Stimulated activated memory B cell treated with anti-CD40 and anti-IgM and Interleukin-4, amounts not matched to agents 10 μg/mL and 1 μg/mL and 100 μg/mL, for 72 hours (primary cell): ENCODE measurements around the gene CDK9.

Source experiments
- ATAC-seq: fragments of 150-1000 bp; cut with Tn5 transposase; 2 replicates; pipeline ENCODE4 v1.10.0; 2021
- H3K27ac Mint-ChIP-seq: one replicate; pipeline ENCODE4 v1.8.0; 2022; ENCODE audit warnings: mild to moderate bottlenecking, mixed read lengths
- H3K27me3 Mint-ChIP-seq: one replicate; pipeline ENCODE4 v1.8.0; 2022; ENCODE audit warnings: mixed read lengths
- H3K36me3 Mint-ChIP-seq: one replicate; pipeline ENCODE4 v1.8.0; 2022; ENCODE audit warnings: mixed read lengths
- H3K4me1 Mint-ChIP-seq: one replicate; pipeline ENCODE4 v1.8.0; 2022; ENCODE audit warnings: mixed read lengths
- H3K4me3 Mint-ChIP-seq: one replicate; pipeline ENCODE4 v1.8.0; 2022; ENCODE audit warnings: mild to moderate bottlenecking, moderate library complexity, mixed read lengths
- H3K9me3 Mint-ChIP-seq: one replicate; pipeline ENCODE4 v1.8.0; 2022; ENCODE audit warnings: mixed read lengths

Gene CDK9

GRCh38 chr9:127785933-127786772 lies at the start of gene CDK9:
Gene CDK9, plus strand, starts transcription at chr9:127786034. Its CDS starts 115 bp downstream, at chr9:127786149.
- H3K4me1 Mint-ChIP-seq = peaks cover 73% of the 10 kb centered on the region
- H3K27ac Mint-ChIP-seq = peak within 1 kb of the TSS; percentile 99
- peak within 1 kb of the TSS; percentile 97 for H3K4me3 Mint-ChIP-seq
- H3K36me3 Mint-ChIP-seq = peaks cover 43% of the 10 kb centered on the region
- no peaks in the 10 kb centered on the region for H3K27me3 Mint-ChIP-seq
- ATAC-seq = peak; percentile 84
- no peaks in the 10 kb centered on the region for H3K9me3 Mint-ChIP-seq

GRCh38 chr9:127738666-127739065 lies 47.2 kb upstream of the CDK9 start:
- Mint-ChIP-seq H3K27me3 (no peaks in the 10 kb centered on the region), H3K4me3 (no peak overlapping the region), H3K36me3 (peaks cover 33% of the 10 kb centered on the region), H3K27ac (no peak overlapping the region), H3K4me1 (peaks cover 8% of the 10 kb centered on the region), H3K9me3 (no peaks in the 10 kb centered on the region)
- ATAC-seq = no peak

GRCh38 chr9:127739614-127740330 lies 46.1 kb upstream of the CDK9 start:
- H3K4me1 Mint-ChIP-seq = no peaks in the 10 kb centered on the region
- H3K27ac Mint-ChIP-seq = peak overlapping the region; percentile 41
- peaks cover 35% of the 10 kb centered on the region for H3K36me3 Mint-ChIP-seq
- no peak for ATAC-seq
- no peak overlapping the region for H3K4me3 Mint-ChIP-seq
- no peaks in the 10 kb centered on the region for H3K9me3 Mint-ChIP-seq
- no peaks in the 10 kb centered on the region for H3K27me3 Mint-ChIP-seq

GRCh38 chr9:127741831-127742434 lies 43.9 kb upstream of the CDK9 start:
- Mint-ChIP-seq H3K36me3 (peaks cover 43% of the 10 kb centered on the region), H3K4me1 (no peaks in the 10 kb centered on the region), H3K4me3 (no peak overlapping the region), H3K9me3 (no peaks in the 10 kb centered on the region), H3K27me3 (no peaks in the 10 kb centered on the region), H3K27ac (no peak overlapping the region)
- no peak for ATAC-seq

- H3K27me3 Mint-ChIP-seq = no peaks in the 10 kb centered on the region
- H3K36me3 Mint-ChIP-seq = peaks cover 49% of the 10 kb centered on the region
- no peak overlapping the region for H3K27ac Mint-ChIP-seq
- no peak overlapping the region for H3K4me3 Mint-ChIP-seq
- no peaks in the 10 kb centered on the region for H3K4me1 Mint-ChIP-seq
- no peak for ATAC-seq
- H3K9me3 Mint-ChIP-seq = no peaks in the 10 kb centered on the region
Measured at GRCh38 chr9:127742435-127743088, 43.3 kb upstream of the CDK9 start.

- peaks cover 44% of the 10 kb centered on the region for H3K36me3 Mint-ChIP-seq
- no peak for ATAC-seq
- no peak overlapping the region for H3K4me3 Mint-ChIP-seq
- H3K27me3 Mint-ChIP-seq = no peaks in the 10 kb centered on the region
- no peaks in the 10 kb centered on the region for H3K4me1 Mint-ChIP-seq
- no peaks in the 10 kb centered on the region for H3K9me3 Mint-ChIP-seq
- no peak overlapping the region for H3K27ac Mint-ChIP-seq
Measured at GRCh38 chr9:127744398-127745110, 41.3 kb upstream of the CDK9 start.

- no peaks in the 10 kb centered on the region for H3K27me3 Mint-ChIP-seq
- H3K4me3 Mint-ChIP-seq = no peak overlapping the region
- H3K27ac Mint-ChIP-seq = no peak overlapping the region
- no peaks in the 10 kb centered on the region for H3K4me1 Mint-ChIP-seq
- H3K9me3 Mint-ChIP-seq = no peaks in the 10 kb centered on the region
- no peak for ATAC-seq
- H3K36me3 Mint-ChIP-seq = peaks cover 48% of the 10 kb centered on the region
Measured at GRCh38 chr9:127746959-127747569, 38.8 kb upstream of the CDK9 start.

- no peaks in the 10 kb centered on the region for H3K9me3 Mint-ChIP-seq
- H3K27me3 Mint-ChIP-seq = no peaks in the 10 kb centered on the region
- no peak overlapping the region for H3K4me3 Mint-ChIP-seq
- peaks cover 45% of the 10 kb centered on the region for H3K36me3 Mint-ChIP-seq
- H3K27ac Mint-ChIP-seq = no peak overlapping the region
- ATAC-seq = no peak
- H3K4me1 Mint-ChIP-seq = peaks cover 11% of the 10 kb centered on the region
Measured at GRCh38 chr9:127749090-127749787, 36.6 kb upstream of the CDK9 start.

- Mint-ChIP-seq H3K27me3 (no peaks in the 10 kb centered on the region), H3K27ac (no peak overlapping the region), H3K36me3 (peaks cover 39% of the 10 kb centered on the region), H3K4me3 (no peak overlapping the region), H3K9me3 (no peaks in the 10 kb centered on the region), H3K4me1 (peaks cover 11% of the 10 kb centered on the region)
- ATAC-seq = no peak
Measured at GRCh38 chr9:127751269-127752054, 34.4 kb upstream of the CDK9 start.

- H3K4me3 Mint-ChIP-seq = no peak overlapping the region
- peak overlapping the region; percentile 29 for H3K27ac Mint-ChIP-seq
- no peaks in the 10 kb centered on the region for H3K9me3 Mint-ChIP-seq
- no peaks in the 10 kb centered on the region for H3K27me3 Mint-ChIP-seq
- H3K36me3 Mint-ChIP-seq = peaks cover 24% of the 10 kb centered on the region
- H3K4me1 Mint-ChIP-seq = peaks cover 11% of the 10 kb centered on the region
- ATAC-seq = no peak
Measured at GRCh38 chr9:127753148-127753547, 32.7 kb upstream of the CDK9 start.

- Mint-ChIP-seq H3K4me1 (peaks cover 13% of the 10 kb centered on the region), H3K9me3 (no peaks in the 10 kb centered on the region), H3K4me3 (no peak overlapping the region), H3K27ac (no peak overlapping the region), H3K36me3 (peaks cover 24% of the 10 kb centered on the region), H3K27me3 (no peaks in the 10 kb centered on the region)
- ATAC-seq = no peak
Measured at GRCh38 chr9:127753622-127754021, 32.2 kb upstream of the CDK9 start.

- H3K4me1 Mint-ChIP-seq = peaks cover 17% of the 10 kb centered on the region
- no peak overlapping the region for H3K4me3 Mint-ChIP-seq
- no peak overlapping the region for H3K27ac Mint-ChIP-seq
- no peaks in the 10 kb centered on the region for H3K27me3 Mint-ChIP-seq
- no peaks in the 10 kb centered on the region for H3K9me3 Mint-ChIP-seq
- ATAC-seq = peak; percentile 47
- peaks cover 25% of the 10 kb centered on the region for H3K36me3 Mint-ChIP-seq
Measured at GRCh38 chr9:127754099-127755060, 31.5 kb upstream of the CDK9 start.
